HepG2 (cell line): ENCODE results near the gene ARHGAP33. TPM values are rescaled to one million over a fixed set of nuclear protein-coding genes. Genes with fewer than 3 reads are reported as not detected.

Experiments used
- ARID2 ChIP-seq: sonication (generic); formaldehyde crosslinking; IDR thresholded peaks from 2 replicates; pipeline ENCODE4 v1.8.1; 2022; ENCODE audit warnings: mild to moderate bottlenecking, missing genetic modification reagents, borderline replicate concordance
- BRD4 ChIP-seq: sonication (generic); formaldehyde crosslinking; IDR thresholded peaks from 2 replicates; pipeline ENCODE4 v1.4.0; 2020; ENCODE audit warnings: missing genetic modification reagents
- CCDC6 ChIP-seq: sonication (generic); formaldehyde crosslinking; IDR thresholded peaks from 2 replicates; pipeline ENCODE4 v1.8.1; 2022; ENCODE audit warnings: mild to moderate bottlenecking, missing genetic modification reagents, moderate library complexity
- CENPT ChIP-seq: sonication (generic); formaldehyde crosslinking; IDR thresholded peaks from 2 replicates; pipeline ENCODE4 v1.8.0; 2022; ENCODE audit warnings: low read depth, mild to moderate bottlenecking, moderate library complexity, missing genetic modification reagents
- FOXK2 ChIP-seq: fragments of 450-650 bp; IDR thresholded peaks from 2 replicates; pipeline ENCODE4 v1.6.1; 2016
- HNRNPK ChIP-seq: fragments of 200-400 bp; formaldehyde crosslinking; IDR thresholded peaks from 2 replicates; pipeline ENCODE4 v1.6.1; 2018; ENCODE audit warnings: low read length, low read depth, moderate library complexity, mild to moderate bottlenecking; ENCODE audit not compliant: poor library complexity, severe bottlenecking
- ISX ChIP-seq: sonication (generic); formaldehyde crosslinking; conservative IDR thresholded peaks from 2 replicates; pipeline ENCODE4 v1.5.0; 2020; ENCODE audit warnings: missing genetic modification reagents
- MLXIP ChIP-seq: sonication (generic); formaldehyde crosslinking; IDR thresholded peaks from 2 replicates; pipeline ENCODE4 v1.9.0; 2021; ENCODE audit warnings: missing genetic modification reagents, borderline replicate concordance
- MTF1 ChIP-seq: sonication (generic); formaldehyde crosslinking; IDR thresholded peaks from 2 replicates; pipeline ENCODE4 v1.5.0; 2020; ENCODE audit warnings: missing genetic modification reagents
- NCOA5 ChIP-seq: sonication (generic); formaldehyde crosslinking; IDR thresholded peaks from 2 replicates; pipeline ENCODE4 v1.4.0; 2020; ENCODE audit warnings: missing genetic modification reagents
- NR2F6 ChIP-seq, 2 experiments: IDR thresholded peaks; 2 replicates each; pipeline ENCODE4 v1.6.1; 2016; ENCODE audit warnings: antibody characterized with exemption in 1 of 2, mild to moderate bottlenecking in 1 of 2
- PHF20 ChIP-seq: sonication (generic); formaldehyde crosslinking; IDR thresholded peaks from 2 replicates; pipeline ENCODE4 v1.5.0; 2020; ENCODE audit warnings: mild to moderate bottlenecking, missing genetic modification reagents
- PTBP1 ChIP-seq: fragments of 200-400 bp; formaldehyde crosslinking; IDR thresholded peaks from 2 replicates; pipeline ENCODE4 v1.6.1; 2018; ENCODE audit warnings: low read length, low read depth; ENCODE audit not compliant: poor library complexity, severe bottlenecking
- RERE ChIP-seq: IDR thresholded peaks from 2 replicates; pipeline ENCODE4 v1.6.1; 2016; ENCODE audit warnings: low read depth, missing genetic modification reagents, missing compliant biosample characterization
- TIGD3 ChIP-seq: sonication (generic); formaldehyde crosslinking; IDR thresholded peaks from 2 replicates; pipeline ENCODE4 v1.5.1; 2020; ENCODE audit warnings: mild to moderate bottlenecking, missing genetic modification reagents, borderline replicate concordance
- TSC22D2 ChIP-seq: sonication (generic); formaldehyde crosslinking; IDR thresholded peaks from 2 replicates; pipeline ENCODE4 v1.5.1; 2020; ENCODE audit warnings: missing genetic modification reagents, mild to moderate bottlenecking, borderline replicate concordance
- ZBTB7B ChIP-seq: sonication (generic); formaldehyde crosslinking; IDR thresholded peaks from 2 replicates; pipeline ENCODE4 v1.4.0; 2020; ENCODE audit warnings: missing genetic modification reagents
- ZKSCAN1 ChIP-seq: fragments of 150-350 bp; IDR thresholded peaks from 2 replicates; pipeline ENCODE4 v1.6.1; 2014; ENCODE audit warnings: low read length
- ZNF253 ChIP-seq: sonication (generic); formaldehyde crosslinking; IDR thresholded peaks from 2 replicates; pipeline ENCODE4 v1.8.0; 2022; ENCODE audit warnings: mild to moderate bottlenecking, missing genetic modification reagents, borderline replicate concordance
- ZNF264 ChIP-seq: sonication (generic); formaldehyde crosslinking; IDR thresholded peaks from 2 replicates; pipeline ENCODE4 v1.4.0; 2020; ENCODE audit warnings: missing genetic modification reagents
- ZNF350 ChIP-seq: sonication (generic); formaldehyde crosslinking; IDR thresholded peaks from 2 replicates; pipeline ENCODE4 v1.4.0; 2020; ENCODE audit warnings: mild to moderate bottlenecking, low read depth, missing genetic modification reagents, borderline replicate concordance
- ZNF724P ChIP-seq: sonication (generic); formaldehyde crosslinking; IDR thresholded peaks from 2 replicates; pipeline ENCODE4 v1.8.0; 2022; ENCODE audit warnings: missing genetic modification reagents, borderline replicate concordance
- ZNF776 ChIP-seq: sonication (generic); formaldehyde crosslinking; IDR thresholded peaks from 2 replicates; pipeline ENCODE4 v1.4.0; 2020; ENCODE audit warnings: mild to moderate bottlenecking, missing genetic modification reagents
- polyA plus RNA-seq, 8 experiments: library from polyadenylated mRNA; depleted of rRNA in 3 of 8; stranded (reverse) in 7 of 8; unstranded in 1 of 8; fragments of >200 nt; fragmentation: Illumina TruSeq in 4 of 8; extraction: Trizol in 4 of 8; gene quantifications; 2 replicates each; pipeline versions ENCODE4 v1.2.1 to v1.2.3, GENCODE V29; 2011 to 2016; ENCODE audit warnings: low read depth in 4 of 8, missing spikeins in 1 of 8, mixed read lengths in 1 of 8; ENCODE audit not compliant: insufficient read depth in 1 of 8
- total RNA-seq, 5 experiments: library from RNA; depleted of rRNA; stranded (reverse); fragments of >200 nt; fragmentation: Illumina TruSeq; extraction: Trizol; gene quantifications; 2 replicates each; pipeline ENCODE4 v1.2.3, GENCODE V29; 2016; ENCODE audit warnings: low read depth in 1 of 5

Gene ARHGAP33
- total and polyA plus RNA-seq, 2 of the 13 experiments (the other 11 are each of a cell fraction or from before 2014, with no cell fraction given), result 1.3 to 2.7 TPM

- TF ChIP-seq RERE (CRISPR knock-in tag) (no peak), NR2F6 (IDR thresholded peaks at IDR 0.05) (no peak), NR2F6 (CRISPR knock-in tag; IDR thresholded peaks at IDR 0.05) (no peak), ZNF776 (no peak), NCOA5 (CRISPR knock-in tag) (no peak), TSC22D2 (CRISPR knock-in tag) (no peak), CCDC6 (CRISPR knock-in tag) (peak; percentile 29; the same call in 1 of the 2 replicates), ZNF264 (CRISPR knock-in tag) (no peak), TIGD3 (CRISPR knock-in tag) (no peak), MTF1 (CRISPR knock-in tag) (no peak), CENPT (CRISPR knock-in tag) (no peak), ISX (CRISPR knock-in tag) (no peak), FOXK2 (no peak), PHF20 (CRISPR knock-in tag) (no peak), ZNF724P (CRISPR knock-in tag) (peak; percentile 9; the same call in 1 of the 2 replicates), MLXIP (CRISPR knock-in tag) (0 out of 2 replicates have a peak, but pooled peaks have one; percentile 21), ZNF253 (CRISPR knock-in tag) (no peak), HNRNPK (peak; percentile 31), ZBTB7B (no peak), ZKSCAN1 (no peak), ARID2 (CRISPR knock-in tag) (no peak), ZNF350 (CRISPR knock-in tag) (no peak; the same call in 1 of the 2 replicates), PTBP1 (no peak), BRD4 (CRISPR knock-in tag) (peak; percentile 53; the same call in 1 of the 2 replicates)
Measured at GRCh38 chr19:35740108-35740422, 35.3 kb upstream of the ARHGAP33 start (continued).
